GM21576 (cell line): ENCODE measurements around the gene KRT25.
"Not testable (repeated sequence)": the region's sequence is repeated elsewhere in the genome, so short reads cannot be mapped to it uniquely, and the experiment has no call there.

Source experiments
- ATAC-seq: cut with Tn5 transposase; IDR thresholded peaks from one replicate; pipeline ENCODE4 v1.9.1; 2021; ENCODE audit warnings: mild to moderate bottlenecking, moderate library complexity; ENCODE audit not compliant: unreplicated experiment

KRT25 gene

DNA sequence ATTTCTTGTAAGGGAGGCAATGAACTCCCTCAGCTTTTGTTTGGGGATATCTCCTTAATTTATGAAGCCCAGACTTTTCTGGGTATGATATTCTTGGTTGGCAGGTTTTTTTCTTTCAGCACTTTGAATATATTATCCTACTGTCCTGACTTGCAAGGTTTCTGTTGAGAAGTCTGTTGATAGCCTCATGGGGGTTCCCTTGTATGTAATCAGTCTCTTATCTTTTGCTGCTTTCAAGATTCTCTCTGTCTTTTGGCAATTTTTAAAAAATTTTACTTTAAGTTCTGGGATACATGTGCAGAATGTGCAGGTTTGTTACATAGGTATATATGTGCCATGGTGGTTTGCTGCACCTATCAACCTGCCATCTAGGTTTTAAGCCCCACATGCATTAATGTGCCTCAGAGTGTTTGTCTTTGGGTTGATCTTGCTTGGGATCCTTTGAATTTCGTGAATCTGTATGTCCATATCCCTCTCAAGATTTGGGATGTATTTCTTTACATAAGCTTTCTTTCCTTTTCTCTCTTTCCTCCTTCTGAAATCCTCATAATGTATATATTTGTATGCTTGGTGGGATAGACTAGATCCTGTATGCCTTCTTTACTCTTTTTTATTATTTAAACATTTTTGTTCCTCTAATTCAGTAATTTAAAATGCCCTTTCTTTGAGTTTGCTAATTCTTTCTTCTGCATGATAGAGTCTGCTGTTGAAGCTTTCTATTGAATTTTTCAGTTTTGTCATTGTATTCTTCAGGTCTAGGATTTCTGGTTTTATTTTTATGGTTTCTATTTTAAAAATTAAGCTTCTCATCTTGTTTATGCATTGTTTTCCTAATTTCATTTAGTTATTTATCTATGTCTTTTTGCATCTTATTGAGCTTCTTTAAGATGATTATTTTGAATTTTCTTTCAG lies 5.2 kb upstream of the KRT25 start:
- ATAC-seq, result no peak

DNA sequence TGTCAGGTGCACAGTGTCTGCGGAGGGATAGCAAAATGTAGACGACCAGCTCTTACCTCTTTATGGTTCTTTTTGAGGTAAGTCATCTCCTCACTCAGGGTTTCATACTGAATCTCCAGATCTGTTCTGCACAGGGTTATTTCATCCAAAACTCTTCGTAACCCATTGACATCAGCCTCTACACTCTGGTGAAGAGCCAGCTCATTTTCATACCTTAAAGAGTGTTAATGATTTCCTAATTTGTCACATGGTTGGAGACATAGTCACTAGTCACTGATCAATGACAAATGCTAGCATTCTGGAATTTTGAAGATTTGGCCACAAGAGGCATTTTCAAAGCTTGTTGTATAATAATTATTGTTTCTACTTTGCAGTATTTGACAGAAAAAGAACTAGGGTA lies 1.3 kb downstream of the KRT25 start:
- no peak for ATAC-seq

DNA sequence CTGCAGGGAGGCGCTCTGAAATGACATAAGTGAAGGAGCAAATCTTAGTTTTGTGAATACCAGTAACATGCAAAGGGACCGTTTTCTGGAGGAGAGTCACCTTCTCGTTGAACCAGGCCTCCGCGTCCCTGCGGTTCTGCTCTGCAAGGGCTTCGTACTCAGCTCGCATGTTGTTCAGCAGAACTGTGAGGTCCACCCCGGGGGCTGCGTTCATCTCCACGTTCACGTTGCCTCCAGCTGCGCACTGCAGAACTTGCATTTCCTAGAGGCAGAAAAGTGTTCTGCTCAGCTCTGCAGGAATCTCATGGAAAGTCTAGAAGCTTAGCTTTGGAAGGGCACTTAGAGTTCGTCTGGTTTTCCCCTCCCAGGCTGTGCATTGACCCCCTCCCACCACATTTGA lies 4.1 kb downstream of the KRT25 start:
- ATAC-seq, result no peak

DNA sequence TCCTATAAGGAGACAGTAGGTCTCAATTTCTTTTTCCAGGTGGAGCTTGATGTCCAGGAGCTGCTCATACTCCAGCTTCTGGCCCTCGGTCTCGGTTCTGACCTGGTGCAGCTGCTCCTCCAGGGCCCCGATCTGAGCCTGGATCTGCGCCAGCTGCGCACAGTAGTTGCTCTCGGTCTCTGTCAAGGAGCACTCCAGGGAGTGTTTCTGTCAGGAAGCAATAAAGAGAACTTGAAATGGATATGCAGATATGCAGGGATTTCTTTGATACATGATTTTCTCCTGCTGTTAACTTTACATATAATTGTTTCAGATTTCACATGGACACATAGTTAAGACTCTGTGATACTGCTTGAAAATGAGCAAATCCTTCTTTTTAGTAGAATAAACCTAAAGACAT lies 4.7 kb downstream of the KRT25 start:
- no peak for ATAC-seq

DNA sequence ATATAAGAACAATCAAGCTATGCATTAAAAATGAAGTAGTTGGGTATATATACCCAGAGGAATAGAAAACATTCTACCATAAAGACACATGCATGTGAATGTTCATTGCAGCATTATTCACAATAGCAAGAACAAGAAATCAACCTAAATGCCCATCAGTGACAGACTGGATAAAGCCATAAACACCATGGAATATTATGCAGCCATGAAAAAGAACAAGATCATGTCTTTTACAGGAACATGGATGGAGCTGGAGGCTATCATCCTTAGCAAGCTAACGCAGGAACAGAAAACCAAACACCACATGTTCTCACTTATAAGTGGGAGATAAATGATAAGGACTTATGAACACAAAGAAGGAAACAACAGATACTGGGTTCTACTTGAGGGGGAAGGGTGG lies 6.5 kb downstream of the KRT25 start:
- not testable (repeated sequence) for ATAC-seq

DNA sequence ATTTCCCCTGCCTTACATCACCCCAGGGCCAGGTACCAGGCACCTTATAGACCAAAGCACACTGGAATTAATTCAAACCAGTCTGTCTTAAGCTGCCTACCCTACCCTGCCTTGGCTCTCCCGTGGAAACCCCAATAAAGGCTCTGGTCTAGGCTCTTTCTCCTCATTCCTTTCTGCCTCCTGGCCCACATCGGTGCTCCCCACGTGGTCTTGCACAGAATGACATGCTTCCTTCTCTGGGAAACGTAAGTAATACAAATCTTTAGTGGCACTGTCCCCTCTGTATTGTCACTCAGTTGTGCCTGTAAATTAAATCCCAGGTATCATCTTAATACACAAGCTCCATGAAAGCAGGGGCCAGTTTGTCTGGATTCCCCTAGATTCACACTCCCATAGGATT lies 16.6 kb downstream of the KRT25 start:
- no peak for ATAC-seq

DNA sequence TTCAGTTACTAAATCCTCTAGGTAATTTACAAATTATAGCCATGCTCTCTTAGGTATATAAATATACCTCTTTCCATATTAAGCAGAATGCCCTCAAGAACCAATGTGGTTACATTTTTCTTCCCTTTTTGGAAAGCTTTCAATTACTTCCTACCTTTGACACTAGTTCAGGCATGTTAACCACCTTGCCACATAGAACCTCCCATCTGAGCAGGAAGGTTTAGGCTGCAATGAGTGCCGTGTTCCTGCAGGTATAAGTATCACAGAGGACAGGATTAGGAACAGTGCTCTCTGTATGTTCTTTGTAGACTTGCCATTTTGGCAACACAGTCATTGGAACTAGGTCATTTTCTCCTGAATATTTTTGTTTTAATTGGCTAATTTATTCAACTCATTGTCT lies 20.1 kb downstream of the KRT25 start:
- ATAC-seq, result no peak

DNA sequence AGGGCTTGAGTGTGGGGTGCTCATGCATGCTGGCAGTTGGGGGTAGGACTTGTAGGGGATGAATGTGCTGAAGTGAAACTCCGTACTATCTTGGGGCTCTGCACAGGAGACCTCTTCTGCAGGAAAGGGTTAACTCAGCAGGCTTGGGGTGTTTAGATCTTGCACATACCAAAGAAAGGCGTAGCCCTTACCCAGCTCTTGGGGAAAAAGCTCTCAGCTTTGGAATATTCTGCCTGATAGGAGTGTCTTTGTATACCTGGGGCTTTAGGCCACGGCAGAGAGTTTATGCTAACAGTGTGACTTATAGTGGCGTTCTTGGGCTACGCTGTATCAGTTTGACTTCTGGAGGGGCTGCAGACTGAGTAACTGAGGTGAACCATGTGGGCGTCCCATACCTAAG lies 21.1 kb downstream of the KRT25 start:
- no peak for ATAC-seq

DNA sequence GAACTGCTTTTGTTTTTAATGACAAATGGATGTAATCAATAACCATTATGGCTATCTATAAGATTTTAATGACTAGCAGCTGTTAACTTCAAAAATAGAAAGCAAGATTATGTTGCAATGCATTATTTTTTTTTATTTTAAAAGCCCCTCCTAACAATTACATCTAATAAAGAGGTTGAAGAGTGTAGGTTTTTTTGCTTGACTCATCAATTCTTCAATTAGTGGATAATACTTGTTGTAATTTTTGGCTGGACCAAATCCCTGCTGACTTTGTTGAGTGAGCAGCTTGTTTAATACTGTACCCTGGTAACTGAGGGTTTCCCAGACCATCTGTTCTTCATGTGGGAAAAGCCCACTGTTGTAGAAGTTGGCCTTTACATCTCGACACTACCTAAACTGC lies 24.2 kb downstream of the KRT25 start:
- no peak for ATAC-seq

DNA sequence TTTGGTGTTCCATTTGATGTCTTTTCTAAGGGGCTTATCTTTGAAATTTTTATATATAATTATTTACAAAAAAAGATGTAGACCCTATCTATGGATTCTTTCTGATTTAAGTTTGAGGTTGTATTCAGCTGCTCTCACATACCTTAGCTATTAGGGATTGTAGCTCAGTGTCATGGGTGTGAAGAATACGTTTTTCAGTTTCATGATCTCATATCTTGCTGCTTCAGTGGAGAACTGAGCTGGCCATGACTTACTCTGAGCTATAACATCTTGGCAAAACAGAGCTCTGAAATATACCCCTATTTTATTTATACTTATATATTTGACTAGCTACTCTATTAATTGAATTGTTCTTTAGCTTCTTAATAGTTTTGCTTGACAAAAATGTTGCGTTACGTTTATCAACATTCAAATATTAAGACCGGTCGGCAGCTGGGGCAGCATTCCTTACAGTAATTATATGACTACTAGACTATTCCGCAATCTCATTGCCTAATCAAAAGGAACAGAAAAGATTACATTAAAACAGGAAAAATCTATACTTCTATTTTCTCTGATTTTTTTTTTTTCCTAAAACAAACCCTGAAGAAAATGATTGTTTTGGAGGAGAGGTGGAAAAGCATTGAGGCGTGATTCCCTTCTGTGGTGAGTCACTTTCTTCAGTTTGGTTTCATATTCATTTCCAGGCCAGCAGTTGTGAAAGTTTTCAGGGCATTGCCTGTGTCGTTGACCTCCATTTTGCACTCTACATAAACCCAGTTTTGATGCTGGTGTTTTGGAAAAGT lies 27.5 kb downstream of the KRT25 start:
- ATAC-seq, result no peak

DNA sequence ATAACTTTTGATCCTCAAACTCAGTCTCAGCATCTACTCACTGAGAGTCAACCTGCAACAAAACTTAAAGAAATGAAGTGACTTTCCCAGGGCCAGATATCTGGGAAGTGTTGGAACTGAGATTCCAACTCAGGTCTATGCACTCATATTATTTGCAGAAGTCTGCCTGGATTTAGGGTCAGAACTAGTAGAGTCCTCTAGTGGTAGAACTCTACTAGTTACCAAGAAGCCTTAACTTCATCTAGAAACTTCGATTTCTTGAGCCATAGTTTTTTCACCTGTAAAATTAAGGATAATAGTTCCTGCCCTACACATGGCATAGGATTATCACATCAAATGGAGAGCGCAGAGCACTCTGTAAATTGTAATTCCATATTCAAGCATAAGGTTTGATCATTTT lies 28.2 kb downstream of the KRT25 start:
- ATAC-seq, result no peak

DNA sequence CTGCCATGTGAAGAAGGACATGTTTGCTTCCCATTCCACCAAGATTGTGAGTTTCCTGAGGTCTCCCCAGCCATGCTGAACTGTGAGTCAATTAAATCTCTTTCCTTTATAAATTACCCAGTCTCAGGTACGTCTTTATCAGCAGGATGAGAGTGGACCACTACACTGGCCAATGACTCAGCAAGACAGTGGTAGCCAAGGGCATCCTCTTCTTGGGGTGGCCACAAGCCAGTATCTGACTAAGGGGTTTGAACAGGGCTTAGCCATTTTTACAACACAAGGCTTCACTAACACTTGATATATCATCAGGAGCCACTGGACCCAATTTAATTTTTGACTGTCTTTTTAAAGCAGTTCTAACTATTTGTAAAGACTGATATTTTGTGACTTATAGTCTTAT lies 30.5 kb downstream of the KRT25 start:
- no peak for ATAC-seq

DNA sequence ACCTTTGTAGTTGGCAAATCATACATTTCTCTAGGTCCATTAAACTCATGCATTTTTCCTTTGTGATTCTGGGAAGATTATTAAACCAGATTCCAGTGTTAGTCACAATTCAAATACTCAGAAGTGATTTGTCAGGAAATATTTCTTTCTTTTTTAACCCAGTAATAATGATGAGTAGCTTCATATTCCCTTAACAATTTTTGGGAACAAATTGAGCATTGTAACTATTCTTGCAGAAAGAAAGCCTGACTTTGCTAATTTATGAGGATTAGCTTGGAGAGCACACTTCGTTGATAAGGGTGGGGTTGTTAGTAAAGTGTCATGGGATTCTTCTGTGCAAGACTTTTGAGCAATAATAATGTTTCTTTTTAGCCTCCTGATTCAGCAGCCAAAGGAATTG lies 32.9 kb downstream of the KRT25 start:
- no peak for ATAC-seq

DNA sequence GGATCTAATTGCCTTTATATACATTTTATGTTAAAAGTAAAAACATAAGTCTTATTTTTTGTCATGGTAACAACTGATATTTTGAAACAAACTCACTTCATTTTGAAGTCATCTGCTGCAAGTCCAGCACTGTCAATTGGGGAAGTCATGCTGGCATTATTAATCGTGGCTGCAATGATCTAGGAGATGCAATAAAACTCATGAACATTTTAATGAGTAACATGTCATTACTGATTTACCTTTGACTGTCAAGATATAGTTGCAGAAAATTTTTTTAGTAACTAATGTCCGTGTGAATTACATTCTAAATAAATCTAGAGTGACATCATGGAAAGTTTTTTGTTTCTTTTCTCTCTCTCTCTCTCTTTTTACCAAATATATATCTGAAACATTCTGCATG lies 34.2 kb downstream of the KRT25 start:
- ATAC-seq, result no peak

DNA sequence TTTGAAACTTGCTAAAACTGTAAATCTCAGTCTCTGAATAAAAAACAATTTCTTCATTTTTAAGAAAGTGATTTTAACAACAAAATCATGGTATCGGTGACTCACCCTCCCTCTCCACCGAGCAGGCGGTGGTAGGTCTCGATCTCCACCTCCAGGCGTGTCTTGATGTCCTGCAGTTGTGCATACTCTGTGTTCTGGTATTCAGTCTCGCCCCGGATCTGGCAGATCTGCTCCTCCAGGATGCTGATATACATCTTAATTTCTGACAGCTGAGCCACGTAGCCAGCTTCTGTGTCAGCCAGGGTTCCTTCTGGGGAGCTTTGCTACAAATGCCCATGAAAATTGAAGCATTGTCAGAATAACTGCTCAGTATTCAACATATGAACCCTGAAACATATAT lies 36.2 kb downstream of the KRT25 start:
- ATAC-seq, result no peak

DNA sequence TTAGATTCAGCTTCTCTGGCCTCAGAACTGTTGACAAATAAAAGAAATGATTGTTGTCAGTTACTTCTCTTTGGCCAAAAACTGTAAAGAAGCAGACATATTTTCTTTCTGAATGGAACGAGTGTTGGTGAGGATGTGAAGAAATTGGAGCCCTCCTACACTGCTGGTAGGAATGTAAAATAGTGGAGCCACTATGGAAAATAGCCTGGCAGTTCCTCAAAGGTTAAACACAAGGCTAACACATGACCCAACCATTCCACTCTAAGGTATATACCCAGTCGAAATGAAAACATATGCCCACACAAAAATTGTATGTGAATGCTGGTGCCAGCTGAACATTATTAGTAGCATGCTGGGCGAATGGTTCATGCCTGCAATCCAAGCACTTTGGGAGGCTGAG lies 37.4 kb downstream of the KRT25 start:
- ATAC-seq, result no peak

DNA sequence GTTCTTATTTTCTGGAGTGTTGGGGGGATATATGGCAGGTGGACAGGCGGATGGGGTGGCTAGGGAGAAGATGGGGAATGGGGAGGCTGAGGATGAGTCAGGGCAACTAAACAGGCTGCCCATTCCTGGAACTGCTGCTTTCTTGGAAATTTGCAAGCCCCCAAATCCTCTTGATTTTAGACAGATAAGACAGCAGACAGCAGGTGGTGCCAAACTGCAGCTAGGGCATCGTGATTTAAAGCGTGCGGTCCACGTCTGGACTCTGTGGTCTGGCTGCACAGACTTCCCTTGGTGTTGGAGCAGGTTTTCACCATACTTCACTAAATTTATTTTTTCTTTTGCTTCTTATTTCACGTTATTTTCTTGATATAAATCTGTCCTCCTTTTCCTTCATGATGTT lies 40.7 kb downstream of the KRT25 start:
- ATAC-seq, result no peak

DNA sequence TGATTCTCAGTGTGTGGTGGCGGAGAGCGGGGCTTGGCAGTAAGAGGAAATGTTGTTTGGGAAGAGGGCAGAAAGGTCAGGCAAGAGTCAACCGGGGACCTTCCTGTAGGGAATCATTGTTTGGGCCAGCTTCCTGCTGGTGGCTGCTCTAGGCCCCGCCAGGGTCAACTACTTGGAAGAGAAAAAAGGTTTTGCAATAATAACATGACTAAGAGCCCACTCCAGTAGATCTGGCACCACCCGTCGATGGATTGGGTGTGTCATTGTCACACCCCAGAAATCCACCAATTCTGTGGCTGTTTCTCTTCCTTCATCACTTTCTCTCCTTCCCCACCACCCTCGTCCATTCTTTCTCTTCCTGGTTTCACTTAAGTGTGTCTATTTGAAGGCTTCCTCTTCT lies 47.4 kb downstream of the KRT25 start:
- no peak for ATAC-seq

DNA sequence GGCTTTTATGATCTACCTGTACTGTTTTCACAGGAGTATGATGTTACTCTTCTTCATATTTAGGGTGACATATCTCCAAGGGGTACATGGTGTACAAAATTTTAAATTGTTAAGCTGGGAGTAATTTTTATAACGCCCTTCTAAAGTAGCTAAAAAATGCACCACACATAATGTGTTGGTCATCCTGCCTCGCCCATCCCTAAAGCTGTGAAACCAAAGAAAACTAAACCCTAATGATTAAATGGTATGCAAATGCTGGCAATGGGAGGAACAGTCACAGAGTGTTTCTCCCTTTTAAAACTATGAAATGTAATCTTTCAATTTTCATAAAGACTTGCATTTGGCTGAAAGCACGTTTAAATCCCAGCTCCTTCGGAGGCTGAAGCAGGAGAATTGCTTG lies 49.5 kb downstream of the KRT25 start:
- ATAC-seq, result no peak

DNA sequence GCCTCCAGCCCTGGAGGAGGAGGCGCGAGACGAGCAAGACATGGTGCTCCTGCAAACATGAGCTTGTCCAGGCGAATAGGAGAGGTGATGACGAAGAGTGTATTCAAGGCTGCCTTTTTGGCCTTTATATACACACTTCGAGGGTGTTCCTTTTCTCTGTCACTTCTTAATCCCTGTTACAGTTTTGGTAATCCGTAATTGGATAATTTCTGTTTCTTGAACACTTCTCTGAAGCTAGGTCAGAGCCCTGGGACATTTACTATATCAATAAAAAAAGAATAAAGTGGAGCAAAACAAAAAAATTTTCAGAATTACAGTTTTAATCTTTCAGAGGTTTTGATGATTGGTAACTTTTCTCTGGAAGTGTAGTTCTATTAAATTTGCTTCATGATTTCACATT lies 51.5 kb downstream of the KRT25 start, which contains the start of gene KRT24:
KRT24 (minus strand) TSS at position 101 of the 400 bp plus-strand sequence; CDS start at position 42, 59 bp downstream.
- ATAC-seq, result no peak

DNA sequence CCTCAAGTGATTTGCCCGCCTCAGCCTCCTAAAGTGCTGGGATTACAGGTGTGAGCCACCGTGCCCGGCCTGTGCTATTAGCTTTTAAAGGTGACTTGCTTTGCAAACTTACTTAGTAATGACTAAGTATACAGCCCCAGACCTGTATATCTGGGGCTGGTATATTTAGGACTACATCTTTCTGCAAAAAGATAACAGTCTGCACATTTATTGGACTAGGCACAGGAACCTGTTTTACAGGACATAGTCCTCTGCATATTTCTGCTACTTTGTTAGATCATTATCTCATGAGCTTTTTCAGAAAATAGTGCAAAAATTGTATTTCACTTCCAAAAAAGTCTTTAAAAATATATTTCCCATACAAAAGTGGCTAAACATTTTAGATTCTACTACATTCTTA lies 52.9 kb downstream of the KRT25 start:
- no peak for ATAC-seq

DNA sequence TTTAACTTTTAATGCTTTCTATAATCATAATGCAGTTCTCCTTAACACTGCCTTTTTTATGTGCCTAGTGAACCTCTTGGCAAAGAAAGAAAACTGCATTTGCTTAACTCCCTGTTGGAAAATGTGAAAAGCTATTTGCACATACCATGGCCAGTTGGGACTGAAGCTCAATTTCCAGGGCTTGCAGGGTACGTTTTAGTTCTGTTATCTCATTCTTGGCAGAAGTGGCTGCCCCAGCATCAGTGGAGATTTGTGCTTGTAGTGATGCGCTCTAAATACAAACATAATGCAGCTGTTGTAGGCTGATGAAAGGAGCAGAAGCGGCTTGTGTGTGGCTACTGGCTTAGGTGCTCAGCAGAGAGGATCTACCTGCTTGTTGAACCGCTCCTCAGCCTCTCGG lies 55.3 kb downstream of the KRT25 start:
- no peak for ATAC-seq
